Measurements from ENCODE around the gene SESN3.

The SESN3 gene

DNA sequence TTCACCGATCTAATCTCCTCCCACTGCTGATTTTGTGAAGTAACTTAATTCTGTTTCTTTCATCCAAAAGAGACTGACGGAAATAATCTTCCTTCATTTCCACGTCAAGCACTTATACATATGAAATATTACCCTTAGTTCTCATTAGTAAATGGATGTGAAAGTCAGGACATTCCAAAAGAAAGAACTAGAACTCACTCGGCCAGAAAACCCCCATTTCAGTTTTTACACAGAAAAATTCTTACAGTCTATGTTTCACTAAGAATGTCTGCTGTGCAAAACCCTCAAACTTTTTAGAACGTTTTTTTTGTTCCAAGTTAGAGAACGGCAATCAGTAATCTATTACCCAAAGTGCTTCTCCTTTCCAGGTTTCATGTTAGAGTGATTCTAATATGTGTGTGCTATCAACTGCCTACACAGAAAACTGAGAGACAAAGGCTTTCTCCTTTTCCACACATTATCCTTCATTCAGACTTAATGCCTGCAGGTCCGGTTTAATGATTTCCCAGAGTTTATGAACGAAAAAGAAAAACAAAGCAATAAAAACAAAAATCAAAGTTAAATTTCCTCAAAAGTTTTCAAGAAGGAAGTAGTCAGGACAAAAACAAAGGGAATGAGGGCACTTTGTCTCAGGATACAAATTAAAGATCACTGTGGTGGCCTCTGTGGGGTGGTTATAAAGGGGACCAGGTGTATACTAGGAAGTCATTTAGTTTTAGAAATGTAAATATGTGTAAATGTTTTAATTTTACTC lies 11.3 kb upstream of the SESN3 start:
- no peak overlapping the region for H3K27ac ChIP-seq (ENCODE audit: low read depth, low read length)

GRCh38 chr11:95241681-95242081 lies 10.7 kb upstream of the SESN3 start:
- Histone ChIP-seq H3K9ac (ENCODE audit: low read length) (no peak overlapping the region), H3K4ac (ENCODE audit: low read depth, low read length) (no peak overlapping the region), H4K5ac (ENCODE audit: low read length) (no peak overlapping the region), H3K18ac (ENCODE audit: low read length) (no peak overlapping the region), H3K4me1 (ENCODE audit: control insufficient read depth, low read depth, low read length) (no peaks in the 10 kb centered on the region), H3K56ac (ENCODE audit: low read length) (no peak overlapping the region), H3K79me2 (ENCODE audit: control insufficient read depth, insufficient read depth, low read length) (no peaks in the 10 kb centered on the region), H3K4me2 (ENCODE audit: low read length) (no peak overlapping the region), H2BK5ac (ENCODE audit: low read length) (no peak overlapping the region), H2AK5ac (ENCODE audit: low read length) (no peak overlapping the region), H3K36me3 (ENCODE audit: control insufficient read depth, insufficient read depth, low read length) (no peaks in the 10 kb centered on the region), H3K4me3 (ENCODE audit: low read length) (no peak overlapping the region), H3K23ac (ENCODE audit: low read length) (no peak overlapping the region), H2BK15ac (replicated peaks; ENCODE audit: low read depth) (no peak overlapping the region), H3K79me1 (ENCODE audit: low read length) (no peaks in the 10 kb centered on the region), H3K27me3 (ENCODE audit: insufficient read depth, low read length, poor library complexity) (no peaks in the 10 kb centered on the region), H4K8ac (ENCODE audit: low read depth, low read length) (no peak overlapping the region), H3K27ac (ENCODE audit: low read depth, low read length) (no peak overlapping the region), H2BK120ac (ENCODE audit: low read depth, low read length) (no peak overlapping the region)
- WGBS (ENCODE audit: extremely low coverage, insufficient coverage, low lambda C conversion rate), result no CpG with 5 or more reads among the region's 5 CpGs
- DNase-seq, result no peak

More for the DNA sequence above, 11.3 kb upstream of the SESN3 start:
- Histone ChIP-seq H2BK5ac (ENCODE audit: low read length) (no peak overlapping the region), H3K56ac (ENCODE audit: low read length) (no peak overlapping the region), H3K36me3 (ENCODE audit: control insufficient read depth, insufficient read depth, low read length) (no peaks in the 10 kb centered on the region), H2BK120ac (ENCODE audit: low read depth, low read length) (no peak overlapping the region), H4K8ac (ENCODE audit: low read depth, low read length) (no peak overlapping the region), H4K5ac (ENCODE audit: low read length) (no peak overlapping the region), H3K4ac (ENCODE audit: low read depth, low read length) (no peak overlapping the region), H3K27me3 (ENCODE audit: insufficient read depth, low read length, poor library complexity) (no peaks in the 10 kb centered on the region), H2AK5ac (ENCODE audit: low read length) (no peak overlapping the region), H3K79me1 (ENCODE audit: low read length) (no peaks in the 10 kb centered on the region), H3K4me2 (ENCODE audit: low read length) (no peak overlapping the region), H3K4me1 (ENCODE audit: control insufficient read depth, low read depth, low read length) (no peaks in the 10 kb centered on the region), H3K23ac (ENCODE audit: low read length) (no peak overlapping the region), H3K79me2 (ENCODE audit: control insufficient read depth, insufficient read depth, low read length) (no peaks in the 10 kb centered on the region), H3K4me3 (ENCODE audit: low read length) (no peak overlapping the region), H3K18ac (ENCODE audit: low read length) (no peak overlapping the region), H3K9ac (ENCODE audit: low read length) (no peak overlapping the region), H2BK15ac (replicated peaks; ENCODE audit: low read depth) (no peak overlapping the region)
- WGBS (ENCODE audit: extremely low coverage, insufficient coverage, low lambda C conversion rate), result no CpG with 5 or more reads among the region's 8 CpGs
- DNase-seq, result no peak

GRCh38 chr11:95239871-95240649 lies 9.1 kb upstream of the SESN3 start:
- Histone ChIP-seq H3K4me3 (ENCODE audit: low read length) (no peak overlapping the region), H3K27ac (ENCODE audit: low read depth, low read length) (no peak overlapping the region), H3K36me3 (ENCODE audit: control insufficient read depth, insufficient read depth, low read length) (no peaks in the 10 kb centered on the region), H3K56ac (ENCODE audit: low read length) (no peak overlapping the region), H3K18ac (ENCODE audit: low read length) (no peak overlapping the region), H3K9ac (ENCODE audit: low read length) (no peak overlapping the region), H2BK5ac (ENCODE audit: low read length) (no peak overlapping the region), H4K5ac (ENCODE audit: low read length) (no peak overlapping the region), H3K79me1 (ENCODE audit: low read length) (no peaks in the 10 kb centered on the region), H4K8ac (ENCODE audit: low read depth, low read length) (no peak overlapping the region), H3K23ac (ENCODE audit: low read length) (no peak overlapping the region), H3K4me1 (ENCODE audit: control insufficient read depth, low read depth, low read length) (no peaks in the 10 kb centered on the region), H3K27me3 (ENCODE audit: insufficient read depth, low read length, poor library complexity) (no peaks in the 10 kb centered on the region), H2BK15ac (replicated peaks; ENCODE audit: low read depth) (no peak overlapping the region), H3K79me2 (ENCODE audit: control insufficient read depth, insufficient read depth, low read length) (no peaks in the 10 kb centered on the region), H3K4me2 (ENCODE audit: low read length) (no peak overlapping the region), H3K4ac (ENCODE audit: low read depth, low read length) (no peak overlapping the region), H2BK120ac (ENCODE audit: low read depth, low read length) (no peak overlapping the region), H2AK5ac (ENCODE audit: low read length) (no peak overlapping the region)
- 100% methylated on average over 1 of the region's 5 CpGs for WGBS (ENCODE audit: extremely low coverage, insufficient coverage, low lambda C conversion rate)
- no peak for DNase-seq

DNA sequence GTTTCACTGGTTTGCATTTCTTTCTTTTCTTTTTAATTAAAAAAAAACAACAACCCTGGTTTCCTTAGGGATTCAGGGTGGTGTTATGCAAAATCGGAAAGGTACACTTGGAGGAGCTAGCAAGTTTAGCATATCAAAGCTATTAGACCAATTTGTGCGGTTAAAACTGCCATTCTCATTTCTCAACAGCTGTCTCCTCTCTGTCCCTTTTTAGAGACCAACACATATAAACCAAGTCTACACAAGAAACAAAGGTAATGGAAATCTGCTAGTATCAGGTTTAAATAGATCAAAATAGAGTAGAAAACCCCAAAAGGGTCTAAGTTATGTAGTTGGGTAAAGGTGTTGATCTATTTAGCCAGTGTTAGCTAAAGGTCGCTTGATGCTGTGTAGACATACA lies 1.7 kb upstream of the SESN3 start:
- Histone ChIP-seq H3K4me3 (ENCODE audit: low read length) (no peak overlapping the region), H3K4me1 (ENCODE audit: control insufficient read depth, low read depth, low read length) (no peaks in the 10 kb centered on the region), H2AK5ac (ENCODE audit: low read length) (no peak overlapping the region), H3K36me3 (ENCODE audit: control insufficient read depth, insufficient read depth, low read length) (no peaks in the 10 kb centered on the region), H4K5ac (ENCODE audit: low read length) (no peak overlapping the region), H3K18ac (ENCODE audit: low read length) (no peak overlapping the region), H3K27ac (ENCODE audit: low read depth, low read length) (no peak overlapping the region), H3K4me2 (ENCODE audit: low read length) (no peak overlapping the region), H3K4ac (ENCODE audit: low read depth, low read length) (no peak overlapping the region), H3K9ac (ENCODE audit: low read length) (no peak overlapping the region), H2BK5ac (ENCODE audit: low read length) (no peak overlapping the region), H4K8ac (ENCODE audit: low read depth, low read length) (no peak overlapping the region), H3K27me3 (ENCODE audit: insufficient read depth, low read length, poor library complexity) (peaks cover 4% of the 10 kb centered on the region), H2BK120ac (ENCODE audit: low read depth, low read length) (no peak overlapping the region), H3K79me2 (ENCODE audit: control insufficient read depth, insufficient read depth, low read length) (no peaks in the 10 kb centered on the region), H3K23ac (ENCODE audit: low read length) (no peak overlapping the region), H2BK15ac (replicated peaks; ENCODE audit: low read depth) (no peak overlapping the region), H3K56ac (ENCODE audit: low read length) (no peak overlapping the region), H3K79me1 (ENCODE audit: low read length) (no peaks in the 10 kb centered on the region)
- no CpG with 5 or more reads among the region's 3 CpGs for WGBS (ENCODE audit: extremely low coverage, insufficient coverage, low lambda C conversion rate)
- DNase-seq, result no peak

DNA sequence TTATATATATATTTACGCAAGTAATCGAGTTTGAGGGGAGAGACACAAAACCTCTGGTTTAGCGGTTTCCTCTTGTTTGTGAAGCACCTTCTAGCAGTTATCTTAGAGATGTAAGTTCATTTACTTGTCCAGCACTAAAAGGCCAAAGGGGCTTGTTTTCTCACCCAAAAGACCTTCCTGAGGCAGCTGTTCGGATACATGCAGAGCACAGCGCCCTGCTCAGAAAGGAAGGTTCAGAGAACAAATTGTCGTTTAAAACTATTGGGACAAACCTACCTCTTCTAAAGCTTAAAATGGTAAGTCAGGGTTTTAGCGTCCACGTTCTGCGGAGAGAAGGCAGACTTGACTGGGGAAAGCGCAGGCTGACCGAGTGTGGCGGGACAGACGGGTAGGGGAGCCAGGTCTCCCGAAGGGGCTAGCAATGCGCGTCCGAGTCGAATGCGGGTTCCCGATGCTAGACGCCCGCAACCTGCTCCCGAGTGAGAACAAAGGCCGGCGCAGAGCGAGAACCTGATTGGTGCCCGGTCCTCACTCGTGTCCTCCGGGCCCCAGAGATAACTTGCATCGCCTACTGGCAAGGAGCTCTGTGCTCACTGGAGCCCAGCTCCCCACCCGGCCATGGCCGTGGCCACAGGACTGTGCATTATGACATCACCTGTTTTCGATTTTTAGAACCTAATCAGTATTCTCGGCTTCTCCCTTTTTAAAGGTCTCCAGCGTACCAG lies 1.0 kb upstream of the SESN3 start:
- Histone ChIP-seq H3K4ac (ENCODE audit: low read depth, low read length) (no peak overlapping the region), H4K5ac (ENCODE audit: low read length) (no peak overlapping the region), H3K36me3 (ENCODE audit: control insufficient read depth, insufficient read depth, low read length) (no peaks in the 10 kb centered on the region), H3K18ac (ENCODE audit: low read length) (peak overlapping the region; percentile 22), H2BK5ac (ENCODE audit: low read length) (no peak overlapping the region), H3K27ac (ENCODE audit: low read depth, low read length) (no peak overlapping the region), H3K79me1 (ENCODE audit: low read length) (no peaks in the 10 kb centered on the region), H3K4me2 (ENCODE audit: low read length) (peak overlapping the region; percentile 88), H3K9ac (ENCODE audit: low read length) (peak overlapping the region; percentile 69), H2AK5ac (ENCODE audit: low read length) (no peak overlapping the region), H4K8ac (ENCODE audit: low read depth, low read length) (no peak overlapping the region), H3K27me3 (ENCODE audit: insufficient read depth, low read length, poor library complexity) (peaks cover 4% of the 10 kb centered on the region), H3K79me2 (ENCODE audit: control insufficient read depth, insufficient read depth, low read length) (no peaks in the 10 kb centered on the region), H3K4me1 (ENCODE audit: control insufficient read depth, low read depth, low read length) (no peaks in the 10 kb centered on the region), H2BK15ac (replicated peaks; ENCODE audit: low read depth) (no peak overlapping the region), H3K23ac (ENCODE audit: low read length) (no peak overlapping the region), H3K56ac (ENCODE audit: low read length) (peak overlapping the region; percentile 87), H2BK120ac (ENCODE audit: low read depth, low read length) (no peak overlapping the region), H3K4me3 (ENCODE audit: low read length) (peak overlapping the region; percentile 32)
- DNase-seq, result peak; percentile 70
- no CpG with 5 or more reads among the region's 35 CpGs for whole genome bisulfite sequencing (ENCODE audit: extremely low coverage, insufficient coverage, low lambda C conversion rate)
